ENCODE data around the gene SLC25A22.

SLC25A22 gene

GRCh38 chr11:774873-775592 lies 23.0 kb downstream of the SLC25A22 start:
- in situ Hi-C loops (cut with HindIII; ENCODE audit: low sequenced_read_pairs), result loop anchor here (25.0 kb wide), 1 partner anchor 113 kb away; no protein-coding TSS in a partner anchor

DNA sequence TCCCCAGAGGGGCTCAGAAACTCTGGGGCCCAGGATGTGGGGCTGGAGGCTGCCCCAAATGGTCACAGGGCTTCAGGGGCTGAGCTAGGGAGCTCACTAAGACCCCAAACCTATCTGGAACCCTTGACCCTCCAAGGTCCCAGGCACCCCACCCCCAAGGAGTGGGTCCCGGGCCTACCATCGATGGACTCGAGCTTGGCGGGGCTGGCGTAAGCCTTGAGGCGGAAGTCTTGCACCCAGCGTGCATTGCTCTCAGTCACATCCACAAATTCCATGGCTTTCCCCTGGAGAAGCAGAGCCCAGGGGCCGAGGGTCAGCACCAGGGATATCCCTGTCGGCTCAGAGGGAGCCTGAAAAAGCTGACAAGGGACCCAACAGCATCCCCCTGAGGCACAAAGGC lies 24.3 kb downstream of the SLC25A22 start:
- in situ Hi-C loops (cut with HindIII; ENCODE audit: low sequenced_read_pairs), result loop anchor here (25.0 kb wide), 1 partner anchor 112 kb away; no protein-coding TSS in a partner anchor

DNA sequence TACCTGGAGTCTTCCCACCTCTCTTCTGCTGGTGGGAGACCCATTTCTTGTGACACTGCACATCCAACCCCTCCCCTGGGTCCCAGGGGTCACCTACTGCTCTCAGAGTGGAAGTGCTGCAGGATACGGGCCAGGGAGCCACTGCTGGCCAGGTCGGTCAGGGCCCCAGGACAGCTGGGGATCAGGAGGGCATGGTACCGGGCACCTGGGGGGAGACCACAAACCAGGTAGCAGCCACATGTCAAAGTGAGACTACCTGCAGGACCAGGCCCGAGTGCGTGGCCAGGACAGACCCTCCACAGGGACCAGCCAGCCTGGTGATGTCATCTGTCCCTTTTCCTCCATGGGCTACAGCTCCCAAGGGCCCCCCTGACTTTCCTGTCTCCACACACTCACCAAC lies 24.7 kb downstream of the SLC25A22 start:
- in situ Hi-C loops (cut with HindIII; ENCODE audit: low sequenced_read_pairs), result loop anchor here (25.0 kb wide), 1 partner anchor 111 kb away; no protein-coding TSS in a partner anchor

DNA sequence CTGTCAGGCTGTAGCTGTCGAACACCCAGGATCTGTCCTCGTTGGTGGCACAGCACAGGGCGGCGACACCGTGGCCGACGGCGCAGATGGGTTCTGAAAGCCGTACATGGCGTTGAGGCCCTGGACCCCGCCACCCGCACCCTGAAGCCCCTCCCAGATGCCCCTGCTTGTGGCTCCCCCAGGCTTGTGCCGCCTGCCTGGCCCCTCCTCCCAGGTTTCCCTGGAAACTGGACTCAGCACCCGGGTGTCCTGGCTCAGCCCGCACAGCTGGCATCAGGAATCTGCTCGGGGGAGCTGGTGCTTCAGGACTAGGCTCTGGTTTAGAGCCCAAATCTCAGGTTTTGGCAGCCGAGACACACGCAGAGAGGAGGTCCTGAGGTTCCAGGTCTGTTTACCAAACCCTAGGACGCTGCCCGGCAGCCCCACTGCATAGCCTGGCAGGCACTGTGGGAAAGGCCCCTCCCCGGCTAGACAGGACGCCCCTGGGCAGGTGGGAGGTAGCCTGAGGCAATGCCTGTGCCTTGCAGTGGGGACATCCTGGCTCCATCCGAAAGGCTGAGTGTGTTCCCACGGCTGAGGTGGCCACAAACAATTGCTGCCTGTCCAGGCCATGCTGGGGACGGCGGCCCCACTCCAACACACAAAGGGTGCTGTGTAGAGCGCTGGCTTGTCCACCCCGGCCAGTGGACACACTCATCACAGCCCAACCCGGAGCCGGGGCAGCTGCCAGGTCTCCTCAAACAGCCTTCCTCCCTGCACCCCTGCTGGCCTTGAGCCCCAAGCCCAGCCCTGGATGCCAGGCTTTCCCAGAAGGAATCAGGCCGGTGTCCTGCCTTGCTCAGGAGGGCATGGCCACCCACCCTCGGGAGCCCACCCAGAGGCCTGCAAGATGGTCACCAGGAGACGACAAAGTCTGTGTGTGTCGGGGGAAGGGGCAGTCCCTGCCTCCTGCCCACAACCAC lies 25.4 kb downstream of the SLC25A22 start:
- in situ Hi-C loops (cut with HindIII; ENCODE audit: low sequenced_read_pairs), result loop anchor here (25.0 kb wide), 1 partner anchor 110 kb away; no protein-coding TSS in a partner anchor

DNA sequence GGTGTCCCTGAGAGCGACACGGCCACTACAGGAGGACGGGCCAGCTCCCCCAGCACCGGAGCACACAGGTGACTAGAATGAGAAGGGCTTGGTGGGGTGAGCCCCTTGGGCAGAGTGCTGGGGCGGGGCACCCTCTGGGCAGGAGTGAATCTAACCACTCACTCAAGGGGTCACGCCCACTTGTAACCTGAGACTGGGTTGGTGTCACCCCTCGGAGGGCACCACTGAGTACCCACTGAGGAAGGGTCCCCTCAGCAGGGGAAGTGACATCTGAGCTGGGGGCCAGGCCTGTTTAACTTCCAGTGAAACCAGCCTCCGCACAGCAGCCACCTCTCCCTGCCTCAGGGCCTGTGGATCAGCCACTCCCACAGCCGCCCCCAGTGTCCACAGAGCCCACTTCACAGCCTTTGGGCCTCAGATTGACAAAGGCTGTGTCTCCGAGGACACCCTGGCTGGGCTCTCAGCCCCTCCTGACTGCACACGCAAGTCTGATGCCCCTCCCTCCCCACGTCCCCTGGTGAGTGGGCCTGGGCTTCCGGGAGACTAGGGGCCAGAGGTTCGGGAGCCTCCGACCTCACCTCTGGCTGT lies 26.4 kb downstream of the SLC25A22 start:
- in situ Hi-C loops (cut with HindIII; ENCODE audit: low sequenced_read_pairs), result loop anchor here (25.0 kb wide), 1 partner anchor 109 kb away; no protein-coding TSS in a partner anchor

DNA sequence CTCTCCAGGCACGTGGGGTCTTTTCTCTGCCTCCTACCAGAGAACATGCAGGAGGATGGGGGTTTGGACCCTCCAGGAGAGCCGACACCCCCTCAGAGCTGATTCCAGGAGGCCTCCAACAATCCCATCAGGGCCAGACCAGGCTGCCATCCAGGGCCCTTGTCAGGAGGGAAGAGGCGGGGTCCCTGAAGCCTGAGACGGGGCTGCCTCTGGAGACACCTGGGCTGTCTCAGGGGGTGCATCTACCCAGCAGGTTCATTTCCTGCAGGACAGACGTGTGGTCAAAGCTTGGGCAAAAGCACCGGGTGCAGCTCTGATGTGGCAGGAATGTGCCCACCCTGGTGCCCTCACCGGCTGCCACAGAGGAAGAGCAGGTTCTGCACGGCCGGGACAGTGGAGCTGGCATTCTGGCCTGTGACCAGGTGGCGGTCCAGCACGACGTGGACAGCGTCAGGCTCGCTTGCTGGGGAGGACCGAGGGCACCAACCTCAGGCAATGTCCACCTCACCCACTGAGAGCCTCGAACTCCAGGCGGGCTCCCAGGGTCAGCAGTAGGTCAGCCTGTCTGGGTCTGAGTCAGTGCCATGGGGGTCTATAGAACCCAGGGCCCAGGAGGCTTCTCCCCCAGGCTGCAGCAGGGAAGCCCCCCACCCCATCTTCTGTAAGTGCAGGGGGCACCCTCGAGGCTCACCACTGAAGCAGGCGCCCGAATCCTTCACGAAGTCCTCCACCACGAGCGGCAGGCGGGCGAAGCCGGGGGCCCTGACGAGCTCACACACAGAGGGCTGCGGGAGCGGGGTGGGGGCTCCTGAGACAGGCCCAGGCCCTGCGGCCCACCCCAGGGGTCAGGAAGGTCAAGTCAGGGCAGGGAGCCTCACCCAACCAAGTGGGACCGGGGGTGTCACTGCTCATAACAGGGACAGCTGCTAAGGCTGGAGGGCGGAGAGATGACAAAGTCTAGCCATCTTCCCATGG lies 27.2 kb downstream of the SLC25A22 start:
- in situ Hi-C loops (cut with HindIII; ENCODE audit: low sequenced_read_pairs), result loop anchor here (25.0 kb wide), 1 partner anchor 109 kb away; no protein-coding TSS in a partner anchor

- in situ Hi-C loops (cut with HindIII; ENCODE audit: low sequenced_read_pairs), result loop anchor here (25.0 kb wide), 1 partner anchor 108 kb away; no protein-coding TSS in a partner anchor
Measured at GRCh38 chr11:769887-770641, 28.0 kb downstream of the SLC25A22 start.

DNA sequence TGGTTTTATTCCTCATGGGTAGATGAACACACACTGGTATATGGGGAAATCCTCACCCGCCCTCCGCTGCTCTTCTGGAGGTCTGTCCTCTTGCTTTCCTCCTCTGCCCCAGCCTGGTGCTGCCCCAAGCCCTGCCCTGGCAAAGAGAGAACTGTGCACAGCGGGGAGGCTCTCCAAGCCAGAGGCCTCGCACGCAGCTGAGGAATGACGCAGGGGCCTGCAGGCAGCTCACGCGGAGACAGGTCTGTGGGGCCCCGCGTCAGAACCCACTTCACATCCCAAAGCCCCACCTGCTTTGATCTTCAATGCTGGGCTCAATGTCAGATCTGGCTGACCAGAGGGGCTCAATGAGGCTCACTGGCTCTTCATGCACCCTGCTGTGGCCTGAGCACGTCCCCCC lies 30.8 kb downstream of the SLC25A22 start:
- in situ Hi-C loops (cut with HindIII; ENCODE audit: low sequenced_read_pairs), result loop anchor here (25.0 kb wide), 1 partner anchor 105 kb away; no protein-coding TSS in a partner anchor

GRCh38 chr11:766936-767210 lies 31.2 kb downstream of the SLC25A22 start:
- in situ Hi-C loops (cut with HindIII; ENCODE audit: low sequenced_read_pairs), result loop anchor here (25.0 kb wide), 1 partner anchor 105 kb away; no protein-coding TSS in a partner anchor

DNA sequence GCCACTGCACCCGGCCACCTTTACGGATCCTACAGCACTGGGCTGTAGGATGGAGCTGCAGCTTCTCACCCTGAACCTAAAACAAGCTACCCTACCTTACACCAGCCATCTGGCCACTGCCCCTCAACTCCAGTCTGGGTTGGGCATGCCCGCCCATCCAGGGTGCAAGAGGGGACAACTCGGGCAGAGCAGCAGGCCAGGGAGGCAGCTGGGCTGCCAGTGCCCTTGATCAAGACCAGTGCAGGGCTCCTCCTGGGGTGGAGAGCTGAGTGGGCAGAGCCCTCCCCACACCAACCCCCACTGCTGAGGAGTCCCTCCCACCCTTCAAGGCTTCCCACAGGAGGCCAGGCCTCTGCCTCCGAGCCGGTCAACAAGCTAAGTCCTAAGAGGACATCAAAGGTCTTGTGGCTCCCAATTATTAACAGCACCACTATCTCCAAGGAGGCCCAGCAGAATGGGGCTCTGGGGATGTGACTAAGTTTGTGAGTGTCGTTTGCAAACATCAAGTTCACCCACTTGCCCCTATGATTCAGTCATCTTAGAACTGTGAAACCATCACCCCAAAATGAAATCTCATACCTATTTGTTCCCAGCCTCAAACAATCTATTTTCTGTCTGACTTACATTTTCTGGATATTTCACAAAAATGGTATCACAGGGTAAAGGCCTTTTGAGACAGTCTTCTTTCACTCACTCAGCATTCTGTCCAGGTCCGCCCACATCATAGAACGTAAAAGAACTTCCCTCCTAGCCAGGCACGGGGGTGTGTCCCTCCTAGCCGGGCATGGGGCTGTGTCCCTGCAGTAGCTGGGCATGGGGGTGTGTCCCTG lies 31.8 kb downstream of the SLC25A22 start:
- in situ Hi-C loops (cut with HindIII; ENCODE audit: low sequenced_read_pairs), result loop anchor here (25.0 kb wide), 1 partner anchor 104 kb away; no protein-coding TSS in a partner anchor

DNA sequence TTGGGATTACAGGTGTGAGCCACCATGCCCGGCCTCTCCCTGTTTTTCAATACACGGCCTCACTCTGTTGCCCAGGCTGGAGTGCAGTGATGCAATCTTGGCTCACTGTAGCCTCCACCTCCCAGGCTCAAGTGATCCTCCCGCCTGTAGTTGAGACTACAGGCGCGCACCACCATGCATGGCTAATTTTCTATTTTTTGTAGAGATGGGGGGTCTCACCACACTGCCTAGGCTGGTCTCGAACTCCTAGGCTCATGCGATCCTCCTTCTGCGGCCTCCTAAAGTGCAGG lies 32.3 kb downstream of the SLC25A22 start:
- in situ Hi-C loops (cut with HindIII; ENCODE audit: low sequenced_read_pairs), result loop anchor here (25.0 kb wide), 1 partner anchor 103 kb away; no protein-coding TSS in a partner anchor

GRCh38 chr11:765025-765801 lies 32.9 kb downstream of the SLC25A22 start:
- in situ Hi-C loops (cut with HindIII; ENCODE audit: low sequenced_read_pairs), result loop anchor here (25.0 kb wide), 1 partner anchor 103 kb away; no protein-coding TSS in a partner anchor

DNA sequence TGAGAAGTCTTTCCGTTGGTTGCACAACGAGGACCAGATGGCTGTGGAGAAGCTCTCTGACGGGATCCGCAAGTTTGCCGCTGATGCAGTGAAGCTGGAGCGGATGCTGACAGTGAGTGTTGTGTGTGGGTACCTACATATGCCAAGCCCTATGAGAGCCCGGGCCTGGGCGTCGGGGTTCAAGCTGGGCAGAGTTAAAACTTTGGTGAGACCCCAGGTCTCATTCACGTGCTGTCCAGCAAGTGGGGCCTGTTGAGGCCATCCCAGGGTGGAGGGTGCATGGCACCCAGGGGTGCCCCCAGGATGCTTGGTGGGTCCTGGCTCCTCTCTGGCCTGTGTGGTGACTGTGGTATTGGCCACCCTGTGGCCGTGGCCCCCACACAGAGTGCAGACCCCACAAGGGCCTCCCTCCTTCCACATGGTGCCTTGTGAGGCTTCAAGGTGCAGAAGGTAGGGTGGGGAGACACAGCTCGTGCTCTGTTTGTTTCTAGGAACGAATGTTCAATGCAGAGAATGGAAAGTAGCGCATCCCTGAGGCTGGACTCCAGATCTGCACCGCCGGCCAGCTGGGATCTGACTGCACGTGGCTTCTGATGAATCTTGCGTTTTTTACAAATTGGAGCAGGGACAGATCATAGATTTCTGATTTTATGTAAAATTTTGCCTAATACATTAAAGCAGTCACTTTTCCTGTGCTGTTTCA lies 33.6 kb downstream of the SLC25A22 start:
- in situ Hi-C loops (cut with HindIII; ENCODE audit: low sequenced_read_pairs), result loop anchor here (25.0 kb wide), 1 partner anchor 102 kb away; no protein-coding TSS in a partner anchor

DNA sequence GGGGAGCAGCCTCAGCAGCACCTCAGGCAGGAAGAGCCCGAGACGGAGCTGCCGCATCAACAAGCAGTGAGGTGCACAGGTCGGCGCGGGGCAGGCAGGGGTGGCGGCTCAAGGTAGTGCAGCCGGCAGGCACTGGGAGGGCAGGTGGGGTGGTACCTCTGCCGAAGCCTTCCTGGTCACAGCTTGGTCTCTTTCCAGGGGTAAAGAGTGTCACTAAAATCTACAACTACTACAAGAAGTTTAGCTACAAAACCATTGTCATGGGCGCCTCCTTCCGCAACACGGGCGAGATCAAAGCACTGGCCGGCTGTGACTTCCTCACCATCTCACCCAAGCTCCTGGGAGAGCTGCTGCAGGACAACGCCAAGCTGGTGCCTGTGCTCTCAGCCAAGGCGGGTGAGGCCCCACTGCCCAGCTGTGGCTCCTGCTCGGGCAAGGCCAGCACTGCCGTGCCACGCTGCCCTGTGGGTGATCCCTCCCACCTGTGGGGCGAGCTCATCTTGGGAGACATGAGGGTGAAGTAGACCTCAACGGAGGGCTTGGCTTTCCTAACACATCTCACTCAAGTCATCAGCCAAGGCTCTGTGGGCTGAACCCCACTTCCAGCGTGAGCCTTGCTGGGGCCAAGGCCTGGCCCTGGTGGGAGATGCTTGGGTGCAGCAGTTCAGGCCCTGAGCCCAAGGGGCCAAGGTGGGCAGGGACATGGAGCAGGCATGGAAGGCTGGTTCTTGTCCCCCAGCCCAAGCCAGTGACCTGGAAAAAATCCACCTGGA lies 34.3 kb downstream of the SLC25A22 start:
- in situ Hi-C loops (cut with HindIII; ENCODE audit: low sequenced_read_pairs), result loop anchor here (25.0 kb wide), 1 partner anchor 101 kb away; no protein-coding TSS in a partner anchor

- in situ Hi-C loops (cut with HindIII; ENCODE audit: low sequenced_read_pairs), result loop anchor here (25.0 kb wide), 1 partner anchor 101 kb away; no protein-coding TSS in a partner anchor
Measured at GRCh38 chr11:763073-763463, 35.0 kb downstream of the SLC25A22 start.

Measured in DLD1 (cell line).